Dedifferentiated amniotic fluid mesenchymal stem cell (primary cell): ENCODE results near the gene TRIM33.
"Not testable (repeated sequence)": the region's sequence is repeated elsewhere in the genome, so short reads cannot be mapped to it uniquely, and the experiment has no call there.

Experiments used
- DNase-seq: peaks from one replicate; pipeline ENCODE4 v3.0.0-alpha.2; 2016; ENCODE audit errors: extremely low spot score

The TRIM33 gene

GRCh38 chr1:114510274-114511031 lies 550 bp downstream of the TRIM33 start:
- no peak for DNase-seq

GRCh38 chr1:114509596-114510273 lies 1.3 kb downstream of the TRIM33 start:
- no peak for DNase-seq

GRCh38 chr1:114508386-114508898 lies 2.6 kb downstream of the TRIM33 start:
- no peak for DNase-seq

- no peak for DNase-seq
Observed at GRCh38 chr1:114507513-114507912, 3.5 kb downstream of the TRIM33 start.

- no peak for DNase-seq
Observed at GRCh38 chr1:114505148-114505561, 5.8 kb downstream of the TRIM33 start.

DNA sequence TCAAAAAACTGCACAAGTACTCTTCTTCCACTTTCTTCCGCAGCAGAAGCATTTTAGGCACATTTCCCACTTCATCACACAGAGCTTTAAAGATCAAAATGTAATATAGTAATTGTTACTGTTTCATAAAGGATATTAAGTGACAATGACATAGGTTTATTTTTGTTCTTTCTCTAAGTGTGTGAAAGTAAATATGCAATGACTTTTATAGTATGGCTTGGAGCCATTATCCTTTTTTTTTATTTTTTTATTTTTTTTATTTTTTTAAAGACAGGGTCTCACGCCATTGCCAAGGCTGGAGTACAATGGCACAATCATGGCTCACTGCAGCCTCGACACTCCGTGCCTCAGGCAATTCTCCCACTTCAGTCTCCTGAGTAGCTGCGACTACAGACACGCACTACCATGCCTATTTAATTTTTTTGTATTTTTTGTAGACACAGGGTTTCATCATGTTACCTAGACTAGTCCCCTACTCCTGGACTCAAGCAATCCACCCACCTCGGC lies 7.0 kb downstream of the TRIM33 start:
- DNase-seq: no peak

GRCh38 chr1:114502080-114502479 lies 8.9 kb downstream of the TRIM33 start:
- DNase-seq: no peak

DNA sequence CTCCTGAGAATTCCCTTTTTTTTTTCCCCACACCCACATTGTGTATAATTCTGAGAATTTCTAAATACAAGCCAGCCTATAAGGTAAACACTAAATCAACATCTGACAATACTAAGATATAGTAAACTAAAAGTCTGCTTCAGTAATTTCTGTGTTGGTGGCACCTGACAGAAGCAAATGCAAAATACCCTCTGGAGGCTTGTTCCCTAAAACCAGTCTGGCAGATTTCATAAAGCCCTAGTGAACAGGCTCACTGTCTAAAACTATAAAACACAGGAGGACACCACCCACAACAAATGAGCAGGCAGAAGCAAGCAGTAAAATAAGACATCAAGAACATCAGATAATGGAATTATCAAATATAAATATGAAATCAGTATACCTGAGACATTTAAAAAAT lies 11.5 kb downstream of the TRIM33 start:
- DNase-seq: no peak

DNA sequence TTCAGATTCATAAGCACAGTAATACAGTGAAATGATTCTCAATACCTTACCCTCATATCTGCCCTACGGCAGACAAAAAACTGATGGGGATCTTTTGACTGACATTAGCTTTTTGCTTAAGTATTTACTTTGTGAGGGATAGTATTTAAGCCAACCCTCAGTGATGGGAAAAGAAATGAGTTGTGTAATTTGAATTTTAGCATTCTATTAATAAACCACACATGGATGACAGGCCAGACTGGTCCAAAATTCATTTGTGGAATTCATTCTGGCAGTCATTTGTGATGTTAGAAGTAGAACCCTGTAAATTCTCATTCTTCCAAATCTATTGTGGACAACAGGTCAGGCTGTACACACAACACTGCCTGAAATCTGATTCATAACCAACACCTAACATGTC lies 14.9 kb downstream of the TRIM33 start:
- DNase-seq: no peak

- no peak for DNase-seq
Observed at GRCh38 chr1:114495486-114495885, 15.5 kb downstream of the TRIM33 start.

- no peak for DNase-seq
Observed at GRCh38 chr1:114492978-114493377, 18.0 kb downstream of the TRIM33 start.

DNA sequence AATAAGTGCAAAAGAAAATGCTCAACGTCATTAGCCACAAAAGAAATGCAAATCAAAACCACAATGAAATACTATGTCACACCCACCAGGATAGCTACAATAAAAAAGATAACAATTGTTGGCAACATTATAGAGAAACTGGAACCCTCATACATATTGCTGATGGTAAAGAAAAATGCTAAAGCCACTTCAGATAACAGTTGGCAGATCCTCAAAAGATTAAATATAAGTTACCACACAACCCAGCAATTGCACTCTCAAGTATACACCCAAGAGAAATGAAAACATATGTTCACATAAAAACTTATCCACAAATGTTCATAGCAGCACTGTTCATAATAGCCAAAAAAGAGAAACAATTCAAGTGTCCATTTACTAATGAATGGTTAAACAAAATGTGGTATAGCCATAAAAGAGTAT lies 20.7 kb downstream of the TRIM33 start:
- no peak for DNase-seq

DNA sequence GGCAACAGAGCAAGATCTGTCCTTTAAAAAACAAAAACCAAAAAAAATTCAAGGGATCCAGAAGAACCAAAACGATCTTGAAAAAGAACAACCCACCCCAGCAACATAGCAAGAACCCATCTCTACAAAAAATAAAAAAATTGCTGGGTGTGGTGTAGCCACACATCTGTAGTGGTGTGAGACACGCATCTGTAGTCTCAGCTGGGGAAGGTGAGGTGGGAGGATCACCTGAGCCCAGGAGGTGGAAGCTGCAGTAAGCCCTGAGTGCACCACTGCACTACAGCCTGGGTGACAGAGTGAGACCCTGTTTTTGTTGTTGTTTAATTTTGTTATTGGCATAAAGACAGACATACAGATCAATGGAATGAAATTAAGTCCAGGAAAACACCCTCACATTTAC lies 22.3 kb downstream of the TRIM33 start:
- DNase-seq: no peak

DNA sequence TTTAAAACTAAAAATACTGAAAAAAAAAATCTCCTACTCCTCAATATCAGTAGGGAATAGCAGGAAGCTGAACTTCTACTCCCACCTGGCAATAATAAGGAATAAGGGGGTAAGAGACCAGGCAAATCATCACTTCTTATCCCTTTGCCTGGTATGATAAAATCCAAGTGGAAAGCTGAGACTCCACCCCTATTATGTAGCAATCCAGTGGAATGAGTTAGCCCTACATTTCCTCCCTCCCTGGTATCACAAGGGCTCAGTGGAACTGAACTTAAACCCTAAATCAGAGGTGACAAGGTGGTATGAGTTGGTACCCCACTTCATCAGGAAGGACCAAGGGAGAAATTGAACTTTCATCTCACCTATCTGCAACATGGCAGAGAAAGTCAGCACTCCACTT lies 25.7 kb downstream of the TRIM33 start:
- DNase-seq: no peak

GRCh38 chr1:114482585-114482984 lies 28.4 kb downstream of the TRIM33 start:
- no peak for DNase-seq

- DNase-seq: not testable (repeated sequence)
Observed at GRCh38 chr1:114479636-114480035, 31.4 kb downstream of the TRIM33 start.

- DNase-seq: no peak
Observed at GRCh38 chr1:114479134-114479533, 31.9 kb downstream of the TRIM33 start.

DNA sequence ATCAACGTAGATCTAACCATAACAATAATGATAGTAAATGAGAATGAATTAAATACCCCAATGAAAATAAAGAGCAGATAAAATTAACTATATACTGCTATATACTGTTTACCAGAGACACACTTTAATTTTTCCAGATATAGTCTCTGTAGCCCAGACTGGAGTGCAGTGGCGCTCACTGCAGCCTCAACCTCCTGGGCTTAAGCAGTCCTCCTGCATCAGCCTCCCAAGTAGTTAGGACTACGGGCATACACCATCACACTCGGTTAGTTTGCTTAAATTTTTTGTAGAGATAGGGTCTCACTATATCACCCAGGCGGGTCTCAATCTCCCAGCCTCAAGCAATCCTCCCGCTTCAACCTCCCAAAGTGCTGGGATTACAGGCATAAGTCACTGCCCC lies 37.2 kb downstream of the TRIM33 start:
- no peak for DNase-seq

DNA sequence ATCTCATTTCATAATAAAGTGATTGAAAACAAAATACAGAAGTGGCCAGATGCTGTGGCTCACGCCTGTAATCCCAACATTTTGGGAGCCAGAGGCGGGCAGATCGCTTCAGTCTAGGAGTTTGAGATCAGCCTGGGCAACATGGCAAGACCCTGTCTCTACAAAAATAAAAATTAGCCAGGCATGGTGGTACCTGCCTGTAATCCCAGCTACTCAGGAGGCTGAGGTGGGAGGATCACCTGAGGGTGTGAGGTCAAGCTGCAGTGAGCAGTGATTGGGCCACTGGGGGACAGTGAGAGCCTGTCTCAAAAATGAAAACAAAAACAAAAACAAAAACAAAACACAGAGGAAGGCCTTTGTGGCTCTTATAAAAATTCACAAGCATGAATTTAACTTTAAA lies 38.6 kb downstream of the TRIM33 start:
- no peak for DNase-seq

DNA sequence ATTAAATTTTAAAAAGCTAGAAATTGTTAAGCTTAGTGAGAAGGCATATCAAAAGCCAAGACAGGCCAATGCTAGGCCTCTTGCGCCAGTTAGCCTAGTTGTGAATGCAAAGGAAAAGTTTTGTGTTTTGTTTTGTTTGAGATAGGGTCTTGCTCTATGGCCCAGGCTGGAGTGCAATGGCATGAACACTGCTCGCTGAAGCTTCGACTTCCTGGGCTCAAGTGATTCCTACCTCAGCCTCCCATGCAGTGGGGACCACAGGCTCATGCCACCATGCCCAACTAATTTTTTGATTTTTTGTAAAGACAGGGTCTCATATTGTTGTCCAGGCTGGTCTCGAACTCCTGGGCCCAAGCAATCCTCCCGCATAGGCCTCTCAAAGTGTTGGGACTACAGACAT lies 40.3 kb downstream of the TRIM33 start:
- DNase-seq: no peak

DNA sequence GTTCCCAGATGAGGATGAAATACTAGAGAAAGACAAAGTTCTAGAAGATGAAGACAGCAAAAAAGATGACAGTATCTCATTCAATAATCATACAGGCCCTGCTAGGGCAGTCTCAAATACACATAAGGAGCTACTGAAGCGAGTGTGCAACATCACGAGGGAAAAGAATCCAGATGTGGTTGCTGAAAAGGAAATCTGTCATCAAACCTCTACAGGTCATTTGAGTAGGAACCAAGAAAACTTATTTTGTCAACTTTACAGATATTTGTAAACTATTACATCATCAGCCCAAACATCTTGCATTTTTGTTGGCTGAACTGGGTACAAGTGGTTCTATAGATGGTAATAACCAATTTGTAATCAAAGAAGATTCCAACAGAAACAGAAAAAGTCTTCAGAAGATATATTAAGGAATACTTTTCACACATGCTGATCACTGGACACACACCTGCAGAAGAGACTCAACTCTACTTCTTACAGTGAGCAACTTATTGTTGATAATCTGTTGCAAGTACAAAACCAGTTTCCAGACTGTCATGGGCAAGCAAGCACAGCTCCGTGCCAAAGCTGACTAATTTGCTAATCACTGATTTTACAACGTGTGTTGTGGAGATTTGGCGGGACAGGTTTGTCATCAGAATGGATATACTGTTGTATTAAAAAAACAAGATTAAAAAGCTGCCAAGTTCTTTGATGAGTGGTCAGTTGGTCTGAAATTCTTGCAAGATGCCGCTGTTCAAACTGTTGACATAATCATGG lies 42.1 kb downstream of the TRIM33 start:
- DNase-seq: no peak

DNA sequence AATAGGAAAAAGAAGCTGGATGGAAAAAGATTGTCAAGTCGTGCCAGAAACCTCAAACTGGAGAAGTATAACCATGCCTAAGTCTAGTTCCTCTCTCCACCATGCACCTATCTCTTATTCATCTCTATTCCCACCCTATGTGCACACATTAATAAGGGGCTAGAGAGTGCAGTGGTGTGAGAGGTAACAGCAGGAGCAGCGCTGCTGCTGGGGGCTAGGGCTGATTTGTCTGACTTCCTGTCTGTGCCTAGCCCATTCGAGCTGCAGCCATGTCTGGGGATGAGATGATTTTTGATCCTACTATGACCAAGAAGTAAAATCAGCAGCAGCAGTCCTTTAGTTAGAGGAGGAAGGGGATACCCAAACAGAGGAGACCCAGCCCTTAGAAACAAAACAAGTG lies 43.0 kb downstream of the TRIM33 start:
- no peak for DNase-seq
